Astrocyte (in vitro differentiated cells and primary cell): ENCODE measurements around the gene SOBP. TPM values are rescaled to one million over a fixed set of nuclear protein-coding genes. Genes with fewer than 3 reads are reported as not detected.

Experiments used
- DNase-seq: peaks from one replicate; pipeline ENCODE4 v3.0.0-alpha.2; 2010; ENCODE audit warnings: low read depth
- FAIRE-seq: peaks from 2 replicates; lab custom pipeline; 2011; peaks lifted over from hg19 to GRCh38; lab: Jason Lieb, UNC
- H2AFZ ChIP-seq: 2 replicates; pipeline ENCODE4 v1.6.0; 2012; ENCODE audit warnings: low read depth, low read length, inconsistent platforms
- H3K27ac ChIP-seq: 2 replicates; pipeline ENCODE4 v1.5.1; 2011; ENCODE audit warnings: low read depth, low read length, inconsistent platforms
- H3K27me3 ChIP-seq: 2 replicates; pipeline ENCODE4 v1.6.0; 2011; ENCODE audit warnings: low read length, inconsistent platforms; ENCODE audit not compliant: insufficient read depth
- H3K36me3 ChIP-seq: 2 replicates; pipeline ENCODE4 v1.5.1; 2011; ENCODE audit warnings: low read length, inconsistent platforms; ENCODE audit not compliant: insufficient read depth
- H3K4me1 ChIP-seq: 2 replicates; pipeline ENCODE4 v1.5.1; 2011; ENCODE audit warnings: low read length, inconsistent platforms; ENCODE audit not compliant: insufficient read depth
- H3K4me2 ChIP-seq: 2 replicates; pipeline ENCODE4 v1.6.0; 2012; ENCODE audit warnings: low read length, inconsistent platforms
- H3K4me3 ChIP-seq: 2 replicates; pipeline ENCODE4 v1.5.1; 2011; ENCODE audit warnings: low read depth, mild to moderate bottlenecking, low read length, inconsistent platforms; ENCODE audit not compliant: insufficient read depth
- H3K79me2 ChIP-seq: 2 replicates; pipeline ENCODE4 v1.6.0; 2012; ENCODE audit warnings: mild to moderate bottlenecking, low read length, inconsistent platforms; ENCODE audit not compliant: insufficient read depth
- H3K9ac ChIP-seq: 2 replicates; pipeline ENCODE4 v1.6.0; 2012; ENCODE audit warnings: mild to moderate bottlenecking, low read length, inconsistent platforms
- H3K9me3 ChIP-seq: 2 replicates; pipeline ENCODE4 v1.5.1; 2012; ENCODE audit warnings: low read depth, mild to moderate bottlenecking, low read length, inconsistent platforms; ENCODE audit not compliant: insufficient read depth
- H4K20me1 ChIP-seq: 2 replicates; pipeline ENCODE4 v1.6.0; 2012; ENCODE audit warnings: low read length, inconsistent platforms; ENCODE audit not compliant: insufficient read depth
- H3K27ac Mint-ChIP-seq: one replicate; pipeline ENCODE4 v1.8.0; 2021; ENCODE audit warnings: mild to moderate bottlenecking, mixed read lengths; ENCODE audit not compliant: unreplicated experiment
- H3K27me3 Mint-ChIP-seq: one replicate; pipeline ENCODE4 v1.8.0; 2021; ENCODE audit warnings: low read depth, mixed read lengths; ENCODE audit not compliant: unreplicated experiment
- H3K36me3 Mint-ChIP-seq: one replicate; pipeline ENCODE4 v1.8.0; 2021; ENCODE audit warnings: low read depth, mixed read lengths; ENCODE audit not compliant: unreplicated experiment
- H3K4me1 Mint-ChIP-seq: one replicate; pipeline ENCODE4 v1.8.0; 2021; ENCODE audit warnings: low read depth, mixed read lengths; ENCODE audit not compliant: unreplicated experiment
- H3K4me3 Mint-ChIP-seq: one replicate; pipeline ENCODE4 v1.8.0; 2021; ENCODE audit warnings: mild to moderate bottlenecking, moderate library complexity, mixed read lengths; ENCODE audit not compliant: unreplicated experiment
- H3K9me3 Mint-ChIP-seq: one replicate; pipeline ENCODE4 v1.8.0; 2021; ENCODE audit warnings: mild to moderate bottlenecking, mixed read lengths; ENCODE audit not compliant: unreplicated experiment
- CTCF ChIP-seq: IDR thresholded peaks from 2 replicates; pipeline ENCODE4 v1.5.1; 2011; ENCODE audit warnings: low read depth, mild to moderate bottlenecking, inconsistent platforms, low read length, moderate library complexity; ENCODE audit not compliant: insufficient read depth
- EZH2 ChIP-seq: IDR thresholded peaks from 2 replicates; pipeline ENCODE4 v1.6.1; 2012; ENCODE audit warnings: mild to moderate bottlenecking, low read length, inconsistent platforms; ENCODE audit not compliant: insufficient read depth
- total RNA-seq: library from RNA; stranded (reverse); gene quantifications from 2 replicates; pipeline ENCODE4 v1.2.1, GENCODE V29; 2021

The SOBP gene
- total RNA-seq, 1 donor from 2014 or later: 4.7 TPM

GRCh38 chr6:107491760-107492660 is 2.1 kb downstream of the SOBP start:
- FAIRE-seq (peak; percentile 13), DNase-seq (peak; percentile 52)
- H3K27ac ChIP-seq: no peak overlapping the region
- peaks cover 29% of the 10 kb centered on the region for H3K27me3 ChIP-seq
- H4K20me1 ChIP-seq: peaks cover 7% of the 10 kb centered on the region
- peak overlapping the region; percentile 98 for H3K4me2 ChIP-seq
- TF ChIP-seq CTCF: no peak
- H3K4me1 ChIP-seq: peaks cover 31% of the 10 kb centered on the region
- H3K4me3 ChIP-seq: peak overlapping the region; percentile 65
- Mint-ChIP-seq H3K27me3 (peaks cover 17% of the 10 kb centered on the region), H3K27ac (no peak overlapping the region), H3K36me3 (no peaks in the 10 kb centered on the region), H3K4me1 (peaks cover 19% of the 10 kb centered on the region), H3K9me3 (no peaks in the 10 kb centered on the region), H3K4me3 (no peak overlapping the region)
- H3K9me3 ChIP-seq: no peaks in the 10 kb centered on the region
- H3K36me3 ChIP-seq: no peaks in the 10 kb centered on the region
- H2AFZ ChIP-seq: no peak overlapping the region
- no peak overlapping the region for H3K9ac ChIP-seq
- no peaks in the 10 kb centered on the region for H3K79me2 ChIP-seq

- Histone ChIP-seq H3K27me3 (peaks cover 15% of the 10 kb centered on the region), H3K4me1 (peaks cover 30% of the 10 kb centered on the region), H3K4me2 (peak overlapping the region; percentile 98), H2AFZ (peak overlapping the region; percentile 1), H3K9me3 (no peaks in the 10 kb centered on the region), H3K4me3 (no peak overlapping the region), H3K79me2 (no peaks in the 10 kb centered on the region), H3K27ac (no peak overlapping the region), H4K20me1 (peaks cover 7% of the 10 kb centered on the region), H3K36me3 (no peaks in the 10 kb centered on the region), H3K9ac (no peak overlapping the region)
- Mint-ChIP-seq H3K4me3 (no peak overlapping the region), H3K4me1 (peaks cover 11% of the 10 kb centered on the region), H3K27ac (no peak overlapping the region), H3K36me3 (no peaks in the 10 kb centered on the region), H3K27me3 (peaks cover 3% of the 10 kb centered on the region), H3K9me3 (no peaks in the 10 kb centered on the region)
- DNase-seq: peak; percentile 20
- FAIRE-seq: no peak
- TF ChIP-seq EZH2: no peak
- TF ChIP-seq CTCF: no peak
These were observed 3.5 kb downstream of the SOBP start for GRCh38 chr6:107493158-107494057.
